Choroid plexus epithelial cell (primary cell): ENCODE data around the gene CISH.

ENCODE experiments used
- DNase-seq: peaks from one replicate; pipeline ENCODE4 v3.0.0-alpha.2; 2010; ENCODE audit warnings: low read depth
- H3K4me3 ChIP-seq: 2 replicates; pipeline ENCODE4 v1.5.1; 2011; ENCODE audit warnings: low read depth, mild to moderate bottlenecking, control low read depth, low read length, moderate library complexity
- TF ChIP-seq, protein P1 (sequence below): conservative IDR thresholded peaks from 2 replicates; pipeline ENCODE4 v1.5.1; 2011; ENCODE audit warnings: low read depth, mild to moderate bottlenecking, control low read depth, inconsistent platforms, low read length, moderate library complexity

Gene CISH

GRCh38 chr3:50567386-50568167 lies 44.0 kb downstream of the CISH start, which contains the start of gene C3orf18:
TSS of gene C3orf18 (minus strand) at chr3:50567747. CDS start at chr3:50565699, 2,048 bp downstream.
- TF ChIP-seq, protein P1, sequence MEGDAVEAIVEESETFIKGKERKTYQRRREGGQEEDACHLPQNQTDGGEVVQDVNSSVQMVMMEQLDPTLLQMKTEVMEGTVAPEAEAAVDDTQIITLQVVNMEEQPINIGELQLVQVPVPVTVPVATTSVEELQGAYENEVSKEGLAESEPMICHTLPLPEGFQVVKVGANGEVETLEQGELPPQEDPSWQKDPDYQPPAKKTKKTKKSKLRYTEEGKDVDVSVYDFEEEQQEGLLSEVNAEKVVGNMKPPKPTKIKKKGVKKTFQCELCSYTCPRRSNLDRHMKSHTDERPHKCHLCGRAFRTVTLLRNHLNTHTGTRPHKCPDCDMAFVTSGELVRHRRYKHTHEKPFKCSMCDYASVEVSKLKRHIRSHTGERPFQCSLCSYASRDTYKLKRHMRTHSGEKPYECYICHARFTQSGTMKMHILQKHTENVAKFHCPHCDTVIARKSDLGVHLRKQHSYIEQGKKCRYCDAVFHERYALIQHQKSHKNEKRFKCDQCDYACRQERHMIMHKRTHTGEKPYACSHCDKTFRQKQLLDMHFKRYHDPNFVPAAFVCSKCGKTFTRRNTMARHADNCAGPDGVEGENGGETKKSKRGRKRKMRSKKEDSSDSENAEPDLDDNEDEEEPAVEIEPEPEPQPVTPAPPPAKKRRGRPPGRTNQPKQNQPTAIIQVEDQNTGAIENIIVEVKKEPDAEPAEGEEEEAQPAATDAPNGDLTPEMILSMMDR = no peak
- H3K4me3 ChIP-seq = peak within 1 kb of the TSS; percentile 63
- peak; percentile 93 for DNase-seq

DNA sequence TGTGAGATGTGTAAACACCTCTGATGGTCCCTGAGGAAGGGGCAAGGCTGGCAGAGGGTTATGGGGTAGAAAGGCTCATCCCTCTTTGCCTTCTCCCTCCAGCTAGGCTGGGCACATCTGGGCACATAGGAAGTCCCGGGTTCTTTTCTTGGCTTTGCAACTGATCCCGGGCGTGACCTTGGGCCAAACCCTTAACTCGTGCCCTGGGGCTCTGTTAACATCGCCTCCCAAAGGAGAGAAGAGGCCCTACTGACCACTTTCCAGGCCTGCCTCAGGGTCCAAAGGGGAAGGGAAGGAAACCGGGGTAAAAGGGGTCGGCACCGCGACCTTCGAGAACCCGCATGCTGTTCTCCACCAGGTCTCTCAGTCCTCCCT lies 44.6 kb downstream of the CISH start:
- DNase-seq = no peak
- peak overlapping the region; percentile 63 for H3K4me3 ChIP-seq
- TF ChIP-seq, protein P1 = no peak

DNA sequence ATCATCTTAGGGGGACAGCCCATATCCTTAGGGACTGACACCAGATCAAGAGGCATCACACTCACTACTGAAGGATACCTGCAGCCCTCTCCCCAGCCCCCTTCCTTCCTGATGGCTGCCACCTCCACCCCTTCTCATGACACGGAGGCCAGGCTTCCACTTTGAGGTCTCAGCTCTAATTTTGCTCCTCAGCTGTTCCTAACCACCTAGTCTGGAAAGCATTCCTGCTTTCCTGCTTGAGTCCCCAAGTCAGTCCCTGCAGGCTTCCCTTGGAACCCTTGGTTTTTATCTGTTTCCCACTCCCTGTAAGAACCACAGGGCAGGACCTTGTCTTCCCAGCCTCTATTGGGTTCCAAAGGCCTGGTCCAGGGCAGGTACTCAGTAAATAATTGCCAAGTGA lies 47.3 kb downstream of the CISH start:
- H3K4me3 ChIP-seq = no peak overlapping the region
- DNase-seq = no peak
- TF ChIP-seq, protein P1 = no peak

DNA sequence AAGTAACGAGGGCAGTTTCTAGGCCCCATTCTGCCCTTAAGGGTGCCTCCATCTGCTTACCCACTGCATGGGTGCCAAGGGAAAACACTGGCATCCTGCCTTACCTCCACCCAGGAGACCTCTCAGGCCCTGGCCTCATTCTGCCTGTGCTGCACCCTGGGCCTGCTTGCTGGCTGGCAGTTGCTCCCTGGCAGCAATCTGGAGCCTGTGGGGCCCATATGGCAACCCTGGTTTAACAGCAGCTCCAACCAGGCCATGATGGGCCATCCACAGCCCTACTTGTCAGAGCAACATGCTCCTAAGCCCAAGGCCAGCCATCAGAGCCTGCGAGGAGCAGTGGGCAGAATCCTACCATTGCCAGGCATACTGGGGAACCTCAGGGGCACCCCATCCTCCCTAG lies 47.7 kb downstream of the CISH start:
- no peak for DNase-seq
- H3K4me3 ChIP-seq = no peak overlapping the region
- TF ChIP-seq, protein P1 = no peak

DNA sequence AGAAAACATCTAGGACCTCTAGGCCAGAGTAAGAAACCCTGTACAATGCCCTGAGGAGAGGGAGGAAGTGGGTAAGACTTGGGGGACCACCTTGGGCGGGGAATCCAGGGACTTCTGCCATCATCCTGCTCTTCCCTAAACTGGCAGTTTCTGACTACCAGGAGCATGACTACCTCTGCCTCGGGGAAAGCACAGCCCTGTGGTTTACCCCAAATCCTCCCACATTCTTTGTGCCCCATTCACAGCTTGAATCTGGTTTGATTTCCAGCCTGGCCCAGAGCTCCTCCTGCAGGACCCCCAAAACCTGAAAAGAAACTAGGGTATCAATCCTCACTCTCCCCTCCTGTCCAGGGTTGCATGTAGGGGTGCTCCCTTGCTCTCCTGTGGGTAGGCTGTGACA lies 48.7 kb downstream of the CISH start:
- TF ChIP-seq, protein P1 = no peak
- no peak overlapping the region for H3K4me3 ChIP-seq
- DNase-seq = no peak

DNA sequence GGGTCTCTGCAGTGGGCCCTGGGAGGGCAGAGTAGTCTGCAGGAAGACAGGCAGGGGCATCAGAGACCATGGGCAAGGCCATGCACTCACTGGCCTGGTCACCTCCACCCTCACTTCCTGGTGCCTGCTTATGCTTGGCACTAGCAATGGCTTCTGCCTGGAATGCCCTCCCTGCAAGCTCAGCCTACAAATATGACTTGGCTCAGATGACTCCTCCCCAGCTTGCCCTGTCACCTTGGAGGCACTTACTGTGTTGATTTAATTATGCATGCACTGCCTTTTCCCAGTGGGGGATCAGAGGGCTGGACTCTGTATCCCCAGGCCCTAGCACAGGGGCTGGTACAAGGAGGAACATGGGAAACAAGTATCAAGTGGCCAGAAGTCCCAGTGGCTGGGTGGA lies 51.9 kb downstream of the CISH start:
- TF ChIP-seq, protein P1 = no peak
- H3K4me3 ChIP-seq = no peak overlapping the region
- DNase-seq = no peak

GRCh38 chr3:50557915-50558314 lies 53.7 kb downstream of the CISH start:
- TF ChIP-seq, protein P1 = no peak
- H3K4me3 ChIP-seq = no peak overlapping the region
- peak; percentile 33 for DNase-seq
